GM23338 (cell line): ENCODE measurements around the gene CEP250. TPM values are rescaled to one million over a fixed set of nuclear protein-coding genes. Genes with fewer than 3 reads are reported as not detected.

Experiments used
- ATAC-seq: fragments of 200-7000 bp; cut with Tn5 transposase; 3 replicates; pipeline ENCODE4 v1.9.1; 2020
- DNase-seq: peaks from one replicate; pipeline ENCODE4 v3.0.0-alpha.2; 2015; ENCODE audit warnings: low spot score
- H2AFZ ChIP-seq: fragments of 200-600 bp; sonication (generic); 2 replicates; pipeline ENCODE4 v1.8.0; 2016; ENCODE audit warnings: antibody characterized with exemption, mild to moderate bottlenecking, moderate library complexity
- H3F3A ChIP-seq: fragments of 200-600 bp; sonication (generic); replicated peaks from 2 replicates; pipeline ENCODE4 v1.8.0; 2017; ENCODE audit warnings: antibody characterized with exemption, mixed run types, low read depth
- H3K27ac ChIP-seq: fragments of 200-600 bp; sonication (generic); 2 replicates; pipeline ENCODE4 v1.6.1; 2016; ENCODE audit warnings: low read depth
- H3K27me3 ChIP-seq: fragments of 200-600 bp; sonication (generic); 2 replicates; pipeline ENCODE4 v1.8.0; 2016; ENCODE audit warnings: mild to moderate bottlenecking, mixed run types, moderate library complexity; ENCODE audit not compliant: insufficient read depth
- H3K36me3 ChIP-seq: fragments of 200-600 bp; sonication (generic); 2 replicates; pipeline ENCODE4 v1.8.0; 2016; ENCODE audit warnings: mild to moderate bottlenecking; ENCODE audit not compliant: insufficient read depth
- H3K4me1 ChIP-seq: fragments of 200-600 bp; sonication (generic); 2 replicates; pipeline ENCODE4 v1.8.0; 2016; ENCODE audit warnings: mild to moderate bottlenecking, moderate library complexity; ENCODE audit not compliant: insufficient read depth
- H3K4me2 ChIP-seq: fragments of 200-600 bp; sonication (generic); 2 replicates; pipeline ENCODE4 v1.7.1; 2017; ENCODE audit warnings: mixed run types
- H3K4me3 ChIP-seq: fragments of 200-600 bp; sonication (generic); 2 replicates; pipeline ENCODE4 v1.6.1; 2016; ENCODE audit warnings: mixed run types
- H3K79me2 ChIP-seq: fragments of 200-600 bp; sonication (generic); replicated peaks from 2 replicates; pipeline ENCODE4 v1.8.0; 2017; ENCODE audit warnings: mild to moderate bottlenecking; ENCODE audit not compliant: insufficient read depth
- H3K9me2 ChIP-seq: fragments of 200-600 bp; sonication (generic); 2 replicates; pipeline ENCODE4 v1.8.0; 2017; ENCODE audit not compliant: insufficient read depth
- H4K20me1 ChIP-seq: fragments of 200-600 bp; sonication (generic); replicated peaks from 2 replicates; pipeline ENCODE4 v1.8.0; 2017; ENCODE audit warnings: mild to moderate bottlenecking; ENCODE audit not compliant: insufficient read depth
- H3K27ac Mint-ChIP-seq: 2 replicates; pipeline ENCODE4 v1.8.0; 2020; ENCODE audit warnings: inconsistent platforms, mild to moderate bottlenecking, moderate library complexity, mixed read lengths
- H3K27me3 Mint-ChIP-seq: 3 replicates; pipeline ENCODE4 v1.8.0; 2022; ENCODE audit warnings: low read depth, mild to moderate bottlenecking, moderate library complexity, mixed read lengths, inconsistent platforms; ENCODE audit not compliant: insufficient read depth, poor library complexity
- H3K36me3 Mint-ChIP-seq: 3 replicates; pipeline ENCODE4 v1.8.0; 2021; ENCODE audit warnings: low read depth, mild to moderate bottlenecking, inconsistent platforms, moderate library complexity, mixed read lengths
- H3K4me1 Mint-ChIP-seq: 3 replicates; pipeline ENCODE4 v1.8.0; 2020; ENCODE audit warnings: mild to moderate bottlenecking, inconsistent platforms, mixed read lengths
- H3K4me3 Mint-ChIP-seq: 3 replicates; pipeline ENCODE4 v1.8.0; 2021; ENCODE audit warnings: moderate library complexity, mild to moderate bottlenecking, inconsistent platforms, mixed read lengths
- H3K9me3 Mint-ChIP-seq: 3 replicates; pipeline ENCODE4 v1.8.0; 2020; ENCODE audit warnings: moderate library complexity, mild to moderate bottlenecking, inconsistent platforms, mixed read lengths
- CREB1 ChIP-seq: fragments of 250-450 bp; sonication (Bioruptor Pico); IDR thresholded peaks from 2 replicates; pipeline ENCODE4 v1.5.0; 2020; ENCODE audit warnings: low read depth, mild to moderate bottlenecking, moderate library complexity
- POLR2AphosphoS5 ChIP-seq: IDR thresholded peaks from 2 replicates; pipeline ENCODE4 v1.6.1; 2016; ENCODE audit warnings: antibody characterized with exemption, low read depth
- ZNF331 ChIP-seq: fragments of 250-450 bp; sonication (Bioruptor Pico); IDR thresholded peaks from 2 replicates; pipeline ENCODE4 v1.5.0; 2020; ENCODE audit warnings: low read depth, mild to moderate bottlenecking, moderate library complexity
- long read RNA-seq: library from polyadenylated mRNA; unstranded; transcript quantifications from one replicate; pipeline ENCODE4 v2.0.0, GENCODE V29; 2020; ENCODE audit not compliant: unreplicated experiment
- polyA plus RNA-seq: library from polyadenylated mRNA; unstranded; fragments of >200 nt; fragmentation: Nextera tagmentation; extraction: Ambion mirVana; gene quantifications from 2 replicates; pipeline ENCODE4 v1.2.1, GENCODE V29; 2016
- total RNA-seq: library from RNA; depleted of rRNA; stranded (reverse); fragments of >200 nt; shearing (Covaris generic); gene quantifications from 2 replicates; pipeline ENCODE4 v1.2.3, GENCODE V29; 2014; rRNA removed
- TF ChIP-seq, protein P1 (sequence below), 2 experiments: fragments of 200-600 bp in 1 of 2; sonication (generic) in 1 of 2; conservative IDR thresholded peaks; 2 replicates each; pipeline versions ENCODE4 v1.5.1 to v1.6.1; 2016 to 2017; ENCODE audit warnings: antibody characterized with exemption in 2 of 2, low read depth in 2 of 2, mild to moderate bottlenecking in 2 of 2, moderate library complexity in 1 of 2
- TF ChIP-seq, protein P2 (sequence below): IDR thresholded peaks from 2 replicates; pipeline ENCODE4 v1.6.1; 2016; ENCODE audit warnings: antibody characterized with exemption

The CEP250 gene, protein sequence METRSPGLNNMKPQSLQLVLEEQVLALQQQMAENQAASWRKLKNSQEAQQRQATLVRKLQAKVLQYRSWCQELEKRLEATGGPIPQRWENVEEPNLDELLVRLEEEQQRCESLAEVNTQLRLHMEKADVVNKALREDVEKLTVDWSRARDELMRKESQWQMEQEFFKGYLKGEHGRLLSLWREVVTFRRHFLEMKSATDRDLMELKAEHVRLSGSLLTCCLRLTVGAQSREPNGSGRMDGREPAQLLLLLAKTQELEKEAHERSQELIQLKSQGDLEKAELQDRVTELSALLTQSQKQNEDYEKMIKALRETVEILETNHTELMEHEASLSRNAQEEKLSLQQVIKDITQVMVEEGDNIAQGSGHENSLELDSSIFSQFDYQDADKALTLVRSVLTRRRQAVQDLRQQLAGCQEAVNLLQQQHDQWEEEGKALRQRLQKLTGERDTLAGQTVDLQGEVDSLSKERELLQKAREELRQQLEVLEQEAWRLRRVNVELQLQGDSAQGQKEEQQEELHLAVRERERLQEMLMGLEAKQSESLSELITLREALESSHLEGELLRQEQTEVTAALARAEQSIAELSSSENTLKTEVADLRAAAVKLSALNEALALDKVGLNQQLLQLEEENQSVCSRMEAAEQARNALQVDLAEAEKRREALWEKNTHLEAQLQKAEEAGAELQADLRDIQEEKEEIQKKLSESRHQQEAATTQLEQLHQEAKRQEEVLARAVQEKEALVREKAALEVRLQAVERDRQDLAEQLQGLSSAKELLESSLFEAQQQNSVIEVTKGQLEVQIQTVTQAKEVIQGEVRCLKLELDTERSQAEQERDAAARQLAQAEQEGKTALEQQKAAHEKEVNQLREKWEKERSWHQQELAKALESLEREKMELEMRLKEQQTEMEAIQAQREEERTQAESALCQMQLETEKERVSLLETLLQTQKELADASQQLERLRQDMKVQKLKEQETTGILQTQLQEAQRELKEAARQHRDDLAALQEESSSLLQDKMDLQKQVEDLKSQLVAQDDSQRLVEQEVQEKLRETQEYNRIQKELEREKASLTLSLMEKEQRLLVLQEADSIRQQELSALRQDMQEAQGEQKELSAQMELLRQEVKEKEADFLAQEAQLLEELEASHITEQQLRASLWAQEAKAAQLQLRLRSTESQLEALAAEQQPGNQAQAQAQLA (N-terminal part only)
- 28.0 and 39.0 TPM in 2 replicates for total RNA-seq
- 28.9 and 29.1 TPM in 2 replicates for polyA plus RNA-seq
- long read RNA-seq, partial matches to known transcripts: 2 of 17 reads
- long read RNA-seq, other reads (novel, unspliced or antisense): 15 of 17 reads

GRCh38 chr20:35454881-35455609 is at the start of gene CEP250:
CEP250 (plus strand) TSS chr20:35455598; CDS start chr20:35462368, 6,770 bp downstream.
- Mint-ChIP-seq H3K27me3 (no peaks in the 10 kb centered on the region), H3K4me1 (peaks cover 19% of the 10 kb centered on the region)
- peak; percentile 93 for ATAC-seq

More at GRCh38 chr20:35454881-35455609, at the start of gene CEP250:
- H3K9me2 ChIP-seq: no peaks in the 10 kb centered on the region
- peak within 1 kb of the TSS; percentile 82 for H3K4me2 ChIP-seq
- peak within 1 kb of the TSS; percentile 93 for H3K4me3 Mint-ChIP-seq
- no peaks in the 10 kb centered on the region for H3K36me3 ChIP-seq
- DNase-seq: peak; percentile 98
- H3F3A ChIP-seq: peaks cover 14% of the 10 kb centered on the region
- H3K36me3 Mint-ChIP-seq: peaks cover 4% of the 10 kb centered on the region; the same call in 1 of the 3 replicates
- peak within 1 kb of the TSS; percentile 100 for H3K27ac Mint-ChIP-seq
- H3K27me3 ChIP-seq: no peaks in the 10 kb centered on the region
- H3K27ac ChIP-seq: peak within 1 kb of the TSS; percentile 100
- H4K20me1 ChIP-seq: 0 out of 2 replicates have a peak, but pooled peaks cover 3% of the 10 kb centered on the region
- peaks cover 28% of the 10 kb centered on the region for H3K79me2 ChIP-seq
- peaks cover 8% of the 10 kb centered on the region; the same call in 1 of the 3 replicates for H3K9me3 Mint-ChIP-seq
- TF ChIP-seq ZNF331 (CRISPR knock-in tag) (no peak), CREB1 (CRISPR knock-in tag) (peak; percentile 25; the same call in 1 of the 2 replicates), POLR2AphosphoS5 (peak; percentile 71)
- TF ChIP-seq, protein P1, sequence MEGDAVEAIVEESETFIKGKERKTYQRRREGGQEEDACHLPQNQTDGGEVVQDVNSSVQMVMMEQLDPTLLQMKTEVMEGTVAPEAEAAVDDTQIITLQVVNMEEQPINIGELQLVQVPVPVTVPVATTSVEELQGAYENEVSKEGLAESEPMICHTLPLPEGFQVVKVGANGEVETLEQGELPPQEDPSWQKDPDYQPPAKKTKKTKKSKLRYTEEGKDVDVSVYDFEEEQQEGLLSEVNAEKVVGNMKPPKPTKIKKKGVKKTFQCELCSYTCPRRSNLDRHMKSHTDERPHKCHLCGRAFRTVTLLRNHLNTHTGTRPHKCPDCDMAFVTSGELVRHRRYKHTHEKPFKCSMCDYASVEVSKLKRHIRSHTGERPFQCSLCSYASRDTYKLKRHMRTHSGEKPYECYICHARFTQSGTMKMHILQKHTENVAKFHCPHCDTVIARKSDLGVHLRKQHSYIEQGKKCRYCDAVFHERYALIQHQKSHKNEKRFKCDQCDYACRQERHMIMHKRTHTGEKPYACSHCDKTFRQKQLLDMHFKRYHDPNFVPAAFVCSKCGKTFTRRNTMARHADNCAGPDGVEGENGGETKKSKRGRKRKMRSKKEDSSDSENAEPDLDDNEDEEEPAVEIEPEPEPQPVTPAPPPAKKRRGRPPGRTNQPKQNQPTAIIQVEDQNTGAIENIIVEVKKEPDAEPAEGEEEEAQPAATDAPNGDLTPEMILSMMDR (conservative IDR thresholded peaks at IDR 0.05; ENCODE audit: low read depth in 2 of 2): no peak
- TF ChIP-seq, protein P2, sequence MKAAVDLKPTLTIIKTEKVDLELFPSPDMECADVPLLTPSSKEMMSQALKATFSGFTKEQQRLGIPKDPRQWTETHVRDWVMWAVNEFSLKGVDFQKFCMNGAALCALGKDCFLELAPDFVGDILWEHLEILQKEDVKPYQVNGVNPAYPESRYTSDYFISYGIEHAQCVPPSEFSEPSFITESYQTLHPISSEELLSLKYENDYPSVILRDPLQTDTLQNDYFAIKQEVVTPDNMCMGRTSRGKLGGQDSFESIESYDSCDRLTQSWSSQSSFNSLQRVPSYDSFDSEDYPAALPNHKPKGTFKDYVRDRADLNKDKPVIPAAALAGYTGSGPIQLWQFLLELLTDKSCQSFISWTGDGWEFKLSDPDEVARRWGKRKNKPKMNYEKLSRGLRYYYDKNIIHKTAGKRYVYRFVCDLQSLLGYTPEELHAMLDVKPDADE: no peak
- peaks cover 8% of the 10 kb centered on the region for H3K4me1 ChIP-seq
- H3K4me3 ChIP-seq: peak within 1 kb of the TSS; percentile 81
- peak within 1 kb of the TSS; percentile 99 for H2AFZ ChIP-seq
